ENCODE data around the gene TMEM52B.
"Not testable (repeated sequence)": the region's sequence is repeated elsewhere in the genome, so short reads cannot be mapped to it uniquely, and the experiment has no call there.

Gene TMEM52B

GRCh38 chr12:10211940-10212738, 33.3 kb downstream of the TMEM52B start:
- peak; percentile 97 for DNase-seq (ENCODE audit: low spot score)

GRCh38 chr12:10212739-10213131, 33.9 kb downstream of the TMEM52B start, which contains the start of gene GABARAPL1:
Gene GABARAPL1 (plus strand): TSS chr12:10212877. CDS start chr12:10213130, 253 bp downstream.
- peak; percentile 84 for DNase-seq (ENCODE audit: low spot score)

GRCh38 chr12:10213168-10214135, 34.6 kb downstream of the TMEM52B start:
- peak; percentile 82 for DNase-seq (ENCODE audit: low spot score)

- DNase-seq (ENCODE audit: low spot score) = peak; percentile 16
These were observed 35.5 kb downstream of the TMEM52B start for GRCh38 chr12:10214136-10214894.

GRCh38 chr12:10214895-10215267, 36.0 kb downstream of the TMEM52B start:
- DNase-seq (ENCODE audit: low spot score) = no peak

GRCh38 chr12:10215436-10215835, 36.6 kb downstream of the TMEM52B start:
- no peak for DNase-seq (ENCODE audit: low spot score)

- not testable (repeated sequence) for DNase-seq (ENCODE audit: low spot score)
These were observed 37.1 kb downstream of the TMEM52B start for GRCh38 chr12:10215946-10216345.

GRCh38 chr12:10218021-10218420, 39.2 kb downstream of the TMEM52B start:
- DNase-seq (ENCODE audit: low spot score) = no peak

GRCh38 chr12:10220398-10221077, 41.7 kb downstream of the TMEM52B start:
- no peak for DNase-seq (ENCODE audit: low spot score)

- no peak for DNase-seq (ENCODE audit: low spot score)
These were observed 43.0 kb downstream of the TMEM52B start for GRCh38 chr12:10221846-10222245.

- DNase-seq (ENCODE audit: low spot score) = no peak
These were observed 44.4 kb downstream of the TMEM52B start for GRCh38 chr12:10223208-10223607.

- not testable (repeated sequence) for DNase-seq (ENCODE audit: low spot score)
These were observed 46.6 kb downstream of the TMEM52B start for GRCh38 chr12:10225426-10225825.

- no peak for DNase-seq (ENCODE audit: low spot score)
These were observed 47.3 kb downstream of the TMEM52B start for GRCh38 chr12:10226086-10226485.

GRCh38 chr12:10226731-10227130, 47.9 kb downstream of the TMEM52B start:
- no peak for DNase-seq (ENCODE audit: low spot score)

GRCh38 chr12:10227648-10228047, 48.8 kb downstream of the TMEM52B start:
- no peak for DNase-seq (ENCODE audit: low spot score)

- no peak for DNase-seq (ENCODE audit: low spot score)
These were observed 55.7 kb downstream of the TMEM52B start for GRCh38 chr12:10234562-10234961.

- DNase-seq (ENCODE audit: low spot score) = peak; percentile 68
These were observed 57.2 kb downstream of the TMEM52B start for GRCh38 chr12:10235761-10236631.

GRCh38 chr12:10236720-10237119, 57.9 kb downstream of the TMEM52B start:
- no peak for DNase-seq (ENCODE audit: low spot score)

GRCh38 chr12:10238526-10238925, 59.7 kb downstream of the TMEM52B start:
- no peak for DNase-seq (ENCODE audit: low spot score)

GRCh38 chr12:10241290-10241689, 62.5 kb downstream of the TMEM52B start:
- DNase-seq (ENCODE audit: low spot score) = no peak
